ENCODE data around the gene PRKCI.
"Not testable (repeated sequence)": the region's sequence is repeated elsewhere in the genome, so short reads cannot be mapped to it uniquely, and the experiment has no call there.

The PRKCI gene

DNA sequence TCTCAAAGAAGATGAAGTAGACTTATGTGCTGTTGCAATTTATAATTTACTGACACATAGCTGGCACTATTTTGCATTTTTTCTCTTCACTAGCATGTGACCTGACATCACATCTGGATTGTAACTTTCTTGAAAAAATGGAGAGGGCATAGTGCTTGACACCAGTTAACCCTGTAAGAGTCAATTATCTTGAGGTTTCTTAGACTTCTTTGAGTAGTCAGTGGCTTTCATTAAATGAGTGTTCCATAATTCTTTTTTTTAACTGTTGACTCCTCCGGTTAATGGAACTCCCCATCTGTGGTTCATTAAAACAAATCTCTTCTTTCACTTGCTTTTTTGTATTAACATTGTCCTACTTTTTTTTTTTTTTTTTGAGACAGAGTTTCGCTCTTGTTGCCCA is 16.9 kb upstream of the PRKCI start:
- no peak overlapping the region for H3K4me3 ChIP-seq (ENCODE audit: low read length)
- H2AFZ ChIP-seq (ENCODE audit: low read length), result no peak overlapping the region
- no peak overlapping the region for H3K4me2 ChIP-seq (ENCODE audit: low read depth, low read length)
- no peaks in the 10 kb centered on the region for H3K9me2 ChIP-seq (replicated peaks; ENCODE audit: insufficient read depth, low read length)
- H3K79me2 ChIP-seq (ENCODE audit: low read length), result no peaks in the 10 kb centered on the region
- H3K9me3 ChIP-seq (replicated peaks; ENCODE audit: insufficient read depth, low read length), result no peaks in the 10 kb centered on the region
- H3K9ac ChIP-seq (ENCODE audit: low read length), result no peak overlapping the region
- no peak overlapping the region for H3K27ac ChIP-seq (ENCODE audit: low read length)
- no peaks in the 10 kb centered on the region for H4K20me1 ChIP-seq (ENCODE audit: insufficient read depth, low read length)
- TF ChIP-seq EZH2phosphoT487 (IDR thresholded peaks at IDR 0.05; ENCODE audit: low read length) (no peak), EZH2 (optimal IDR thresholded peaks at IDR 0.05; ENCODE audit: low read depth, low read length) (no peak)
- TF ChIP-seq, protein P1, sequence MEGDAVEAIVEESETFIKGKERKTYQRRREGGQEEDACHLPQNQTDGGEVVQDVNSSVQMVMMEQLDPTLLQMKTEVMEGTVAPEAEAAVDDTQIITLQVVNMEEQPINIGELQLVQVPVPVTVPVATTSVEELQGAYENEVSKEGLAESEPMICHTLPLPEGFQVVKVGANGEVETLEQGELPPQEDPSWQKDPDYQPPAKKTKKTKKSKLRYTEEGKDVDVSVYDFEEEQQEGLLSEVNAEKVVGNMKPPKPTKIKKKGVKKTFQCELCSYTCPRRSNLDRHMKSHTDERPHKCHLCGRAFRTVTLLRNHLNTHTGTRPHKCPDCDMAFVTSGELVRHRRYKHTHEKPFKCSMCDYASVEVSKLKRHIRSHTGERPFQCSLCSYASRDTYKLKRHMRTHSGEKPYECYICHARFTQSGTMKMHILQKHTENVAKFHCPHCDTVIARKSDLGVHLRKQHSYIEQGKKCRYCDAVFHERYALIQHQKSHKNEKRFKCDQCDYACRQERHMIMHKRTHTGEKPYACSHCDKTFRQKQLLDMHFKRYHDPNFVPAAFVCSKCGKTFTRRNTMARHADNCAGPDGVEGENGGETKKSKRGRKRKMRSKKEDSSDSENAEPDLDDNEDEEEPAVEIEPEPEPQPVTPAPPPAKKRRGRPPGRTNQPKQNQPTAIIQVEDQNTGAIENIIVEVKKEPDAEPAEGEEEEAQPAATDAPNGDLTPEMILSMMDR (IDR thresholded peaks at IDR 0.05; ENCODE audit: low read length), result no peak
- no peaks in the 10 kb centered on the region for H3K27me3 ChIP-seq (replicated peaks; ENCODE audit: insufficient read depth, low read length)
- H3K4me1 ChIP-seq (ENCODE audit: low read length), result no peaks in the 10 kb centered on the region
- H3K36me3 ChIP-seq (replicated peaks; ENCODE audit: insufficient read depth, low read length), result no peaks in the 10 kb centered on the region
- no peaks in the 10 kb centered on the region for H3F3A ChIP-seq (ENCODE audit: insufficient read depth, low read length)
- no peak for DNase-seq

DNA sequence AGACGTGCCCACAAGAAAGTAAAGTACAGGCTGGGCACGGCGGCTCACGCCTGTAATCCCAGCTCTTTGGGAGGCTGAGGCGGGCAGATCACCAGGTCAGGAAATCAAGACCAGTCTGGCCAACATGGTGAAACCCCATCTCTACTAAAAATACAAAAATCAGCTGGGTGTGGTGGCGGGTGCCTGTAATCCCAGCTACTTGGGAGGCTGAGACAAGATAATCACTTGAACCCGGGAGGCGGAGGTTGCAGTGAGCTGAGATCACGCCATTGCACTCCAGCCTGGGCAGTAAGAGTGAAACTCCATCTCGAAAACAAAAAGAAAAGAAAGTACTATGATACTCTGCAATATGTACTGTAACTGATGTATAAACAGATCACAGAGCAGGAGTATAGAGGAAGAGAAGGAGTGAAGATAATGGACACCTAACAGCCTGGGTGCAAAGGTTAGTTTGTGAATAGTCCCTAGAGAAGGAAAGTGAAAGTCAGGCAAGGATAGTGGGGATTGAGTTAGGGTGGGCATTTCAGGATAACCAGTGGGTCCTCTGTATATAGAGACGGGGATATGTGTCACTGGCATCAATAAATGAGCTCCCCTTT is 16.0 kb upstream of the PRKCI start:
- H3K9me3 ChIP-seq (replicated peaks; ENCODE audit: insufficient read depth, low read length); H3K36me3 ChIP-seq (replicated peaks; ENCODE audit: insufficient read depth, low read length); DNase-seq; H3K27ac ChIP-seq (ENCODE audit: low read length); H3K27me3 ChIP-seq (replicated peaks; ENCODE audit: insufficient read depth, low read length); H3F3A ChIP-seq (ENCODE audit: insufficient read depth, low read length); H4K20me1 ChIP-seq (ENCODE audit: insufficient read depth, low read length); H3K4me2 ChIP-seq (ENCODE audit: low read depth, low read length); H3K79me2 ChIP-seq (ENCODE audit: low read length); H3K9me2 ChIP-seq (replicated peaks; ENCODE audit: insufficient read depth, low read length); H2AFZ ChIP-seq (ENCODE audit: low read length); H3K4me1 ChIP-seq (ENCODE audit: low read length); H3K9ac ChIP-seq (ENCODE audit: low read length); H3K4me3 ChIP-seq (ENCODE audit: low read length): not testable (repeated sequence)

DNA sequence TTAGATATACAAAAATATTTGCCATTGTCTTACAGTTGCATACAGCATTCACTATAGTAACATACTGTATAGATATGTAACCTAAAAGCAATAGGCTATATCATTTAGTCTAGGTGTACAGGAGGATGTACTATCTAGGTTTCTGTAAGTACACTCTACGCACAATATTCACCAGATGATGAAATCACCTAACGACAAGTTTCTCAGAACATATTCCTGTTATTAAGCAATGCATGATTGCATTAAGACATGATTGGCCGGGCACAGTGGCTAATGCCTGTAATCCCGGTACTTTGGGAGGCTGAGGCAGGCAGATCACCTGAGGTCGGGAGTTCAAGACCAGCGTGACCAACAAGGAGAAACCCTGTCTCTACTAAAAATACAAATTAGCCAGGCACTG is 14.5 kb upstream of the PRKCI start:
- H3K9me3 ChIP-seq (replicated peaks; ENCODE audit: insufficient read depth, low read length), result no peaks in the 10 kb centered on the region
- H3K9ac ChIP-seq (ENCODE audit: low read length), result no peak overlapping the region
- H3K27ac ChIP-seq (ENCODE audit: low read length), result no peak overlapping the region
- no peaks in the 10 kb centered on the region for H3K36me3 ChIP-seq (replicated peaks; ENCODE audit: insufficient read depth, low read length)
- no peaks in the 10 kb centered on the region for H4K20me1 ChIP-seq (ENCODE audit: insufficient read depth, low read length)
- H3F3A ChIP-seq (ENCODE audit: insufficient read depth, low read length), result no peaks in the 10 kb centered on the region
- no peak overlapping the region for H3K4me2 ChIP-seq (ENCODE audit: low read depth, low read length)
- H3K9me2 ChIP-seq (replicated peaks; ENCODE audit: insufficient read depth, low read length), result no peaks in the 10 kb centered on the region
- no peak overlapping the region for H3K4me3 ChIP-seq (ENCODE audit: low read length)
- no peak for DNase-seq
- H3K4me1 ChIP-seq (ENCODE audit: low read length), result no peaks in the 10 kb centered on the region
- no peaks in the 10 kb centered on the region for H3K79me2 ChIP-seq (ENCODE audit: low read length)
- no peaks in the 10 kb centered on the region for H3K27me3 ChIP-seq (replicated peaks; ENCODE audit: insufficient read depth, low read length)
- no peak overlapping the region for H2AFZ ChIP-seq (ENCODE audit: low read length)
- TF ChIP-seq, protein P1 (IDR thresholded peaks at IDR 0.05; ENCODE audit: low read length), result no peak
- TF ChIP-seq EZH2 (optimal IDR thresholded peaks at IDR 0.05; ENCODE audit: low read depth, low read length), result no peak
- no peak for TF ChIP-seq EZH2phosphoT487 (IDR thresholded peaks at IDR 0.05; ENCODE audit: low read length)

DNA sequence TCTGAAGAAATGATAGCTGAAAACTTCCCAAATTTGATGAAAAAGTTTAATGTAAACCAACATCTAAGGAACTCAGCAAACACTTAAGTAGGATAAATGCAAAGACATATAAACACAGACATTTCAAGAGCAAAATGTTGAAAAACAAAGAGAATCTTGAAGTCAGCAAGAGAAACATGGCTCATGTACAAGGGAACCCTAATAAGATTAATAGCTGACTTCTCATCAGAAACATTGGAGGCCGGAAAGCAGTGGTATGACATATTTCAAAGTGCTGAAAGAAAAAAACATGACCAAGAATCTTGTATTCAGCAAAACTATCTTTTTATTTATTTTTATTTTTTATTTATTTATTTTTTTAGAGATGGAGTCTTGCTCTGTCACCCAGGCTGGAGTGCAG is 10.6 kb upstream of the PRKCI start:
- Histone ChIP-seq H3K9me2 (replicated peaks; ENCODE audit: insufficient read depth, low read length) (no peaks in the 10 kb centered on the region), H3K79me2 (ENCODE audit: low read length) (no peaks in the 10 kb centered on the region), H3F3A (ENCODE audit: insufficient read depth, low read length) (no peaks in the 10 kb centered on the region), H3K9me3 (replicated peaks; ENCODE audit: insufficient read depth, low read length) (no peaks in the 10 kb centered on the region), H3K36me3 (replicated peaks; ENCODE audit: insufficient read depth, low read length) (no peaks in the 10 kb centered on the region), H3K9ac (ENCODE audit: low read length) (no peak overlapping the region), H3K27me3 (replicated peaks; ENCODE audit: insufficient read depth, low read length) (no peaks in the 10 kb centered on the region), H3K4me2 (ENCODE audit: low read depth, low read length) (no peak overlapping the region), H3K27ac (ENCODE audit: low read length) (no peak overlapping the region), H3K4me1 (ENCODE audit: low read length) (no peaks in the 10 kb centered on the region), H4K20me1 (ENCODE audit: insufficient read depth, low read length) (no peaks in the 10 kb centered on the region), H2AFZ (ENCODE audit: low read length) (no peak overlapping the region), H3K4me3 (ENCODE audit: low read length) (no peak overlapping the region)
- no peak for DNase-seq
- no peak for TF ChIP-seq EZH2phosphoT487 (IDR thresholded peaks at IDR 0.05; ENCODE audit: low read length)
- TF ChIP-seq, protein P1 (IDR thresholded peaks at IDR 0.05; ENCODE audit: low read length), result no peak
- no peak for TF ChIP-seq EZH2 (optimal IDR thresholded peaks at IDR 0.05; ENCODE audit: low read depth, low read length)
